HG02798 (cell line): ENCODE data around the gene NTNG2.

Experiments used
- ATAC-seq: cut with Tn5 transposase; IDR thresholded peaks from one replicate; pipeline ENCODE4 v1.9.1; 2021; ENCODE audit warnings: mild to moderate bottlenecking; ENCODE audit not compliant: unreplicated experiment, poor library complexity

NTNG2 gene

DNA sequence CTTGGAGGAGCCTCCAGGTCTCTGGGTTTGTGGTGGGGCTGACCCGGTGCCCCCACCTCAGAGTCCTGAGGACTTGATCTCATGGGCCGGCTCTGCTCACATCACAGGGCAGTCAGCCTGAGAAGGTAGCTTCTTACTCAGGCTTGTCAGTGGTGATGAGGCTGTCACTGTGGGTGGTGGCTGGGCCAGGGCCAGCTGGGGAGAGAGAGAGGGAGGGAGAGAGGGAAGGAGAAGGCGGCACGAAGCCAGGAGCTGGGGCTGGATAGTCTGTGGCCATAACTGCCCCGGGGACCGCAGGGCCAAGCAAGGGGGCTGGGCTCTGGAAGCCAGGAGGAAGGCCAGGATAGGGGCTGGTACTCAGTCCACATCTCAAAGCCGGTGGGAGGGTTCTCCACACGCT, 6.5 kb downstream of the NTNG2 start:
- ATAC-seq = no peak

DNA sequence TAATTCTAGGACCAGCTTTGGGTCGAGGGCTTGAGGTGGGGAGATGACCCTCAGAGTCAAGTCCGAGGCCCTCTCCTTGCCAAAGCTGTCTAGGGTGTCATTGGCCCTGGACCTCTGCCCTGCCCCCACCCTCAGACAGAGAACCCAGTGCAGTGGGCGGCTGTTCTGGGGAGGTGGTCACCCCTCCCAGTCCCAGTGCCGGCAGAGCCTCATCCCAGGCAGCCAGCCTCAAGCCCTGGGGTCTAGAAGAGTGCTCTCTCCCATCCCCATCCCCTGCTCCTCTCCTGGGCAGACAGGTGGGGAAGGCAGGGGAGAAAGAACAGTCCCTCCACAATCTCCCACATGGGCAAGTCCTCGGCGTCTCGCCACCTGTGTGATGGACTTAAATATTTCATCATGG, 7.0 kb downstream of the NTNG2 start:
- no peak for ATAC-seq

DNA sequence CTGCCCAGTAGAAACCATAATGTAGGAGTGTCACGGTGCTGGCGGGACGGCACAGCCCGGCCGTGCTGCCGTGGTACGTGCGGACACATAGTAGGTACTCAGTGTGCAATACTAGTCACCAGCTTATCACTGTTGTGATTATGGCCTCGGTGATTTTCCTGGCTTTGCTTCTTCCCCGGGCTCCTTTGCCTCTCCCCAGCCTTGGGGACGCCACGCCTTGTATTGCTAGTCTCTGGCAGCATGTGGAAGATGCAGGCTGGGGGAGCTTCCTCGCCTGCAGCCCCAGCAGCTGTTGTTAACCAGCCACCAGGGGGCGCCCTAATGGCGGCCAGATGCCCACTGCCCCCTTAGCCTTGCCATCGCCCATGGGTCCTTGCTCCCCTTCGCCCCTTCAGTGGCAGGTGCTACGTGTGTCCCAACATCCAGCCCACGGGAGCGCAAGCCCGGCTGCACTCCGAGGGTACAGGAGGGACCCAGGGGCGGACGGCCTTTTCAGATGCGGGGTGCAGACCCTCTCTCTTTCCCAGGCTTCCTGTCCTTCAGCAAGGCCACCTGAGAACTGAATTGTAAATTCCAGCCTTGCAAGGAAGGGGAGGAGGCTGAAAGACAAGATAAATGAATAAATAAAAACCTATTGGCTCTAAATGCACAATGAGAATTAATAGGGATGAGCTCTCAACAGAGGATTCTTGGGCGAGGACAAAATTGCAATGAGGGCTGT, 8.0 kb downstream of the NTNG2 start:
- ATAC-seq = no peak

DNA sequence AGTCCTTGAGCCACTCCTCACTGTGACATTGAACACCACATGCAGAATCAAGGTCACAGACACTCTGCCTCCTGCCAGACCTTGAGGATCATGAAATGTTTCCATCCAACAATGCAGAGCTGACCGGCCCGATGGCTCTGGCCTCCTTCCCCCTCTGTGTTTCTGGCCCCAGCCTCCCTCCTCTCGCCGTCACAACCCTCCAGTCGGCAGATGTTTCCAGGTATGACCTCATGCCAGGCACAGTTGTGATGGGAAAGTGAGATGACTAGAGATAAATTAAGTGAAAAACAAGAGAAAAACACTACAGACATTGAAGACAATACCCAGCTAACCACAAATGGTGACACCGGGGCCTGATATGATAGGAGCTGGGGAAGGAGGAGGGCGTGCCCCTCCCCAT, 9.8 kb downstream of the NTNG2 start:
- ATAC-seq = no peak

DNA sequence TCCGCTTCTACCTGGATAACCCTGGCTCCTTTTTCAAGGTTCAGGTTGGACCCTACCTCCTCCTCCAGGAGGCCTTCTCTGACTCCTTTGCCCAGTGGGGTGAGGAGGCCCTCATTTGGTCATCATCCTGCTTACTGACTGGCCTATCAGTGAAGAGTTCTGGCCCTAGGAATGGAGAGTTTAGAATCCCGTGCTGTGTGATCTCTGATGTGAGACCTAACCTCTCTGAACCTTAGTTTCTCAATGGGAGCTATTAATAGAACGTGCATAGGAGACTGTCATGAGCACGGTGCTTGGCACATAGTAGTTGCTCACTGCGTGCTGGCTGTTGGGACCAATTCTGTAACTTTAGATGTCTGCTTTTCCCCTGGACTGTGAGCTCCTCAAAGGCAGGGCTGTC, 10.3 kb downstream of the NTNG2 start:
- no peak for ATAC-seq

DNA sequence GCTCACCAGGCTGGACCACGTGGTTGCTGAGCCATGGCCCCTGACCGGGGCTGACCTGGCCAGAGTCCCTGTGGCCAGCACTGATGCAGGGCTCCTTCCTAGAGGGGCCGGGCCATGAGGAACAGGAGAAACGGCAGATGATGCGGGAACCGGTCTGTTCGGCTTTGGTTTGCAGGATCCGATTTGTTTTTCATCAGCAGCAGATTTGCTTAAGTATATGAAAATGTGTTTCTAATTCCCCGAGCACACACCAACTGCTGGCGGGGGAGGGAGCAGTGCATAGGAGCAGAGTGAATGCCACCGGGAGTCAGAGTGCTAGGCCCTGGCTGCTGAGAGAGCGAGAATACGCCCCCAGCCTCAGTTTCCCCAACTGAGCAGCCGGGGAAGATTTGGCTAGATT, 13.6 kb downstream of the NTNG2 start:
- no peak for ATAC-seq

DNA sequence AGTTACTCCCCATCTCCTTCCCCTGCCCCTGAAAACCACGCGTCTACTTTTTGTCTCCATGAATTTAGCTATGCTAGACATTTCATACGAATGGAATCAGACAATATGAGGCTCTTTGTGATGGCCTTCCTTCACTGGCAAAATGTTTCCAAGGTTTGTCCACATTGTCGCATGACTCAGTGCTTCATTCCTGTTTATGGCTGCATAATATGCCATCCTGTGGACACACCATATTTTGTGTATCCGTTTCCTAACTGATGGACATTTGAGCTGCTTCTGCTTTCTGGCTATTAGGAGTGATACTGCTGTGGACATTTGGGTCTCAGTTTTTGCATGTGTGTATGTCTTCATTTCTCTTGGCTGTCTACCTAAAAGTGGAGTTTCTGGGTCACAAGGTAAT, 14.5 kb downstream of the NTNG2 start:
- ATAC-seq = no peak

DNA sequence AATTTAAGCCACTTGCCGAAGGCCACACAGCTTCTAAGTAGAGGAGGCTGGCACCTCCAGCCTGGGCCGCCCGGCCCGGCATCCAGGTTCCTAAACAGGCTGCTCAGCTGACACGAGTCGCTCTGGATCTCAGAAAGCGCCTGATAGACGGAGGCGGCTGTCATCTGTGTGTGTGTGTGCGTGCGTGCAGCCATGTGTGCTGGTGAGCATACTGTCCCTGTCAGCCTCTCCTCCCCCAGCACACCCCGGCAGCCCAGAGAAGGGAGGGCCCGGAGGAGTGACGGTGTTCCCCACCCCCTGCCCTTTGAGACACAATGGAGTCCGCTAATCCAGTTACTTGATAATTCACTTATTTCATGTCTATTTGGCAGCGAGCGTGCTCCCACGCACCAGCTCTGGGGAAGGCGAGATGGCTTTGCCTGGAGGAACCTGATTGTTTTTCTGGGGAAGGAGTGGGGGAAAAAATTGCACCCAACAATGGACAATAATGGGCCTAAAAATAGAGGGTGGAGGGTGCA, 20.0 kb downstream of the NTNG2 start:
- no peak for ATAC-seq

DNA sequence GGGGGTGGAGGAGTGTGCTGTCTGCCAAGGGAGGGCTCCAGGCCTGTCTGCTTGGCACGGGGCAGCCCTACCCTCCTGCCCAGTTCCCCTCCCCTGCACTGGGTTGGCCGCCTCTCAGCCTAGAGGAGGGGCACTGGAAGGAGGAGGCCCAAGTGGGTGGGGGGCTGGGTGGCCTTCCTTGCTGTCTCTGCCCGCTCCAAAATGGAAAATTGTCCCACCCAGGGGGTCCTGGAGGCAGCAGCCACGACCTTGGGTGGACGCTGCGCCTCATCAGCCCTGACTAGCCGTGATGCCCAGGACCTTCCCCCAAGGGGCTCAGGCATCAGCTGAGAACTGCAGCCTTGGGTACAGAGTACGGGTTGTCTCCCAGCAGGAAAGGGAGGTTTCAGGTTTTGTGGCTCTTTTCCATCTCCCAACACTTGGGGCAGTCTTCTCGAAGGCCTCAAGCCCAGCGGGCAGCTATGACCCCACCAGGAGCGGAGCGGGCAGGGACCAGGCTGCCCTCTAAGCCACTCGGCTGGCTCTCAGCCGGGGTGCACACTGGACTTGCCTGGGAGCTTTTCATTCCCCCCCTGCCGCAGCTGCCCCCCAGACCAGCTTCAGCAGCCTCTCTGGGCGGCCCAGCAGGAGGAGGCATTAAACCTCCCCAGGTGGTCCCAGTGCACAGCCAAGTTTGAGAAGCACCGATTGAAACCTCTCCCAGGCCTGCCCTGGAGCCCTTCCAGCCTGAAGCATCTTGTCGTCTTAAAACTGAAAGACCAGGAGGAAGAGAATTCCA, 20.6 kb downstream of the NTNG2 start:
- ATAC-seq = no peak

DNA sequence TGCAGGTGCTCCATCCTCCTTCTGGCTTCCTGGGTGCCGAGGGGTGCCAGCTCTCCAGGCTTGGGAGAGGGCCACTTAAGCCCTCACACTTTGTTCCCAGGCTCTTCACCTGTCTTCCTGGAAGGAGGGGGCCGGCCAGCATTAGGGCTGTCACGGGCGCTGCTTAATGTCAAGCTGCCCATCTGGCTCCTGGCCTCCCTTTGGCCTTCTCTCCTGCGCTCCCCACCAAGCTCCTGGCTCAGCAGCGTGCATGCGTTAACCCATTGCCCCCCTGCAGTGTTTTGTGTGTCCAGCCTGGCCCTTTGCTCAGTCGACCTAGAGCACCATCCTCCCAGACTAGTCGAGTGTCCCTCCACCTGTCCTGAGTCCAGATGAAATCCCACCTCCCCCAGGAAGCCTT, 21.3 kb downstream of the NTNG2 start:
- no peak for ATAC-seq

DNA sequence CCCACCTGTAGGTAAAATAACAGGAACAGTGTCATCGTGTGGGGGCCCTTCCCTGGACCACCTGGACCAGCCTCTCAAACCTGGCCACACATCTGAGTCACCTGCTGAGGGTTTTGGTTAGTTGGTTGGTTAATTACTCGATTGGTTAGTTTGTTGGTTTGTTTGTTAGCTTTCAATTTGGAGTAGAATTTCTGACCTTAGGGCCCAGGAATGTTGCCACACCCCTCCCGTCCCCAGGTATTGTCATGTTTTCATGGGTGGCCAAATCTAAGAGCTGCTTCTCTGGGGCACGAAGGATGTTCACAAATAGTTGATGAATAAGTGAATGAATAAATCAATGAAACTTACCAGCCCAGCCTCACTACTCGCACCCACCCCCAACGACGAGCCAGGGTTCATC, 21.9 kb downstream of the NTNG2 start:
- no peak for ATAC-seq

DNA sequence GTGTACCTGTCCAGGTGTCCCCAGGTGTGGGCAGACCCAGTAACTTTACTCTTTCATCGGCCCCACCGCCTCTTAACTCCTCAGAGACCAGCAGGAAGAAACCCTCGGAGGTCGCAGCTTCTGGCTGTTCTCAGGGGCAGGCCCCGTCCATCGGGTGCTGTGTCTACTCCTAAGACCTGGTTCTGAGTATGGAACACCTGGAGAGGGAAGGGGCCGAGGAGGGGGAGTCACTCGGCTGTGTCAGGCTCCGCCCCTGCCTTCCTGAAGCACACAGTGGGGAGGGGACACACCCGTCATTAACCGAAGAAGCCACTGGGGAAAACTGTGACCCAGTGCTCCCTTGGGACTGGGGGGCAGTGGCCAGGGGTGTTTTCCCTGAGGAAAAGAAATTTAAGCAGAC, 22.3 kb downstream of the NTNG2 start:
- ATAC-seq = no peak

DNA sequence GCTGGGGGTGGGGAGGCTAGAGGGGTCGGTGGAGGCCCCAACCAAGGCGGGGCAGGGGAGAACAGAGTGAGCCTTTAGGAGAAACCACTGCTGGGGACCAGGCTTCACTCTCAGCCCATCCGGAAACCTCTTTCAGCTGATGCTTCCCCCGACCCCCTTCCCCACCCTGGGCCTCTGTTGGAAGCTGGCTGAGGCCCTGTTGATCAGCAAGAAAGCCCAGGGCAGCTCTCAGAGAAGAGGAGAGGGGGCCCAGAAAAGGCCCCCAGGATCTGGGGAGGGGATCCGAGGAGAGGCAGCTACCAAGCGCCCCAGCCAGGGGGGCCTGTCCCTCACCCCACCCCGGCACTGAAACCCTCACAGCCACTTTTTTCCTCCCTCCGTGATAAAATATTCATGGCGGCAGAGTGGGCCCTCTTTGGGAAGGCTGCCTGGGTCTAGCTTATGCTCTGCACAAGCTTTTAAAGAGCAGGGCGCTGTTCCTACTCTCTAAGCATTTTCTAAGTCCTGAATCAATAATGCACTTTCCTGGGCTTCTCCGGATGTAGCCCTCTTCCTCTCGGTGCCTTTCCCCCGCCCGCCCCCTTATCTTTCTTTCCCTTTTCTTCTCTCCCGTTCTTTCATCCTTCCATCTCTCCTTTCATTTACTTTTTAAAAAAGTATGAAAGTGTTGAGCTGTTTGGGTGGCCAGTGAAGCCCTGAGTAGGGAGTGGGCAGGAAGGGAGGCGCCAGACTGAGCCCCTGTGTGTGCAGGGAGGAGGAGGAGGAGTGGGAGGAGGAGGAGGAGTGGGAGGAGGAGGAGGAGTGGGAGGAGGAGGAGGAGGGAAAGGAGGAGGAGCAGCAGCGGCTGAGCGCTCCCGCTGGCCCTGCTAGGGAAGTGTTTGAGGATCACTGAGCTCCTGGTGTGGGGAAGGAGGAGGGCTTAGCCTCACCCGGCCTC, 23.5 kb downstream of the NTNG2 start:
- ATAC-seq = no peak

DNA sequence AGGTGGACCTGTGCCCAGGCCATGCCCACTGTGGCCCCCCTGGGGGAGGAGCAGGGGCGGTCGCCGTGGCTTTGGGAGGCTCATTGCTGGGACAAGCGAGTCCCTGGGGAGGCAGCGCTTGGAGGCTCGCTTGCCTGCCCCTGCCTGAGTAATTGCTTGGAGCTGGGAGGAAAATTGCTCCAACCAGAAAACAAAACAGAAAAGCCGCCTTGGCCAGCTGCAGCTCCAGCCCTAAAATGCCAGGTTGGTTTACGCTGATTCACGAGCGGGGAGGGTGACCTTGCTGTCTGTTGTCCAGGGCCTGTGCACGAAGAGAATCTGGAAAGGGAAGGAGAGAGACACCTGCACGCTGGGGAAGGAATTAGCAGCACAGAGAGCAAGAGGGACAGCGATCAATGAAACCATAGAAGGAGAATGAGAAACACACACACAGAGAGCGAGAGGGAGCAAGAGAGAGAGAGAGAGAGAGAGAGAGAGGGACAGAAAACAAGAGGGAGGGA, 25.3 kb downstream of the NTNG2 start:
- ATAC-seq = no peak

DNA sequence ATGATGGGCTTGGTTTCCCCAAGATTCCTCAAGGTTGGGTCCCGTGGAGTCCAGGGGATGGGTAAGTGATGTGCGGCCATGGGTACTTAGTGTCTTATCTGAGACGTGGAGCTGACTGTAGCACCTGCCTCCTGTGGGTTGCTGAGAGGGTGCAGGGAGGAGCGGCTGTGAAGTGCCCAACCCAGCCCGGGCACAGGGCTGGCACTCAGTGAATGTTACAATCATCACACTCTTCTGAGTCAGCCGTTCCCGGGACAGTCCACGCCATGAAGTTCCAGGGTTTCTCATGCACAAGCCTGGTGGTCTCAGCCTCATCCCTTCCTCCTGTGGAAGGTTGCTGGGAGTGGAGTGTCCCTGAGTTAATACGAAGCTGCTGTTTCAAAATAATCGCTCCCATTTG, 29.1 kb downstream of the NTNG2 start:
- no peak for ATAC-seq

DNA sequence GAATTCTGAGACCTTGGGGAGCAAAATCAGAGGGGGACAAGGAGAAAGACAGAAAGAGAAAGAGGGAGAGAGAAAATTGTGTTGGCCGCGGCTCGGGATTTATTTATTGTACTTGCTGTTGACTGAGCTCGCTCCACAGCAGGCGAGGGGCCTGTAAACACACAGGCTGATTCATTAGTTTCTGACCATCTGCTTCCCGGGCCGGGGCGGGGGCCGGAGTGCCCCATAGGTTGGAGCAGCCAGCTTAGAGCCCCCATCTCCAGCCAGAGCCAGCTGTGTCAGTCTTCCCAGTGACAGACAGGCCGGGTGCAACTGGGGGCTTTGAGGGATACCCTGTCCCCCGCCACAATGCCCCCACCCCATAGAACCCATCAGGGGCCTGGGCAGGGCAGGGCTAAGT, 30.9 kb downstream of the NTNG2 start:
- ATAC-seq = no peak

DNA sequence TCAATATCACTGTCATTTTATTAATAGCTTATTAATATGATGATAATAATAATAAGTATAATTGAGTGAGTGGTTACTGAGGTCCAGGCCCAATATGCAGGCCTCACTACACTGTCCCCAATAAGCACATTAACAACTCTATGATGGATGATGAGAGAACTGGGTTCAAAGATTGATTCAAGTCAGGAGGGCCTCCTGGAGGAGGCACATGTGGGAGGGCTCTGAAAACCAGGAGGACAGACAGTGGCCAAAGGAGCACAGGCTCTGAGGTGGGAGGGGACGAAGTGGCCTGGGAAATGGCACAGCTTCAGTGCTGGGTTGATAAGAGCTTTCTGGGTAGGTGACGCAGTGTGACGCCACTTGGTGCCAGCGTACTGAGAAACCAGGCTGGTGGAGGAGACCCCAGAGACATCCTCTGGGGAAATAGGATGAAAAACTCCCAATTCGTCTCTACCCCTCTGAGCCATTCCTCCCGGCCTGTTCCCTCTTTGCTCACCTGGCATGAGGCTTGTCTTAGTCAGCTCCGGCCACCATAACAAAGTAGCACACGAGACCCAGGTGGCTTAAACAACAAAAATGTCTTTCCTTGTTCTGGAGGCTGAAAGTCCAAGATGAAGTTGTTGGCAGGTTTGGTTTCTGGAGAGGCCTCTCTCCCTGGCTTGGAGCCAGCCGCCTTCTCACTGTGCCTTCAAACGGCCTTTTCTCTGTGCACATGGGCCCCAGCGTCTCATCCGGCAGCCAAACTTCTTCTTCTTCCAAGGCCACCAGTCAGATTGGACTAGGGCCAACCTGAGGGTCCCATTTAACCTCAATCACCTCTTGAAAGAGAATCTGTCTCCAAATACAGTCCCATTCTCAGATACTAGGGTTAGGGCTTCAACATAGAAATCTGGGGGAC, 31.6 kb downstream of the NTNG2 start:
- no peak for ATAC-seq

DNA sequence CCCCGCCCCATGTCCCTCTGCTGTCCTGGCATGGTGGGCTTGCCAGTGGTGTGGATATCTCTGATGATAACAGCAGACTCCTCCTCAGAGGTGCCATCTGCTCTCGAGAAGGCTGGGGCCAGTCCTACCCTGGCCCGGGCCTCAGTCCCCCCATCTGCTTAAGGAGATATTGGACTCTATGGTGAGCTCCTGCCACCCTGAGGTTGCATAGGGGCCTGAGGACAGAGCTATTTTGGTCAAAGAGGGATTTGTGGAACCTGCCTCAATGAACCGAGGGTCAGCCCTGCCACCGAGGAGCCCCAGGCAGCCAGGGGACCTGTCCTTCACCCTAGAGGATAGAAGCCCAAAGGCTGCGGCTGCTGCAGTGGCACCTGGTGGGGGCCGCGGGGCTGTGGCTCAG, 32.6 kb downstream of the NTNG2 start:
- no peak for ATAC-seq

DNA sequence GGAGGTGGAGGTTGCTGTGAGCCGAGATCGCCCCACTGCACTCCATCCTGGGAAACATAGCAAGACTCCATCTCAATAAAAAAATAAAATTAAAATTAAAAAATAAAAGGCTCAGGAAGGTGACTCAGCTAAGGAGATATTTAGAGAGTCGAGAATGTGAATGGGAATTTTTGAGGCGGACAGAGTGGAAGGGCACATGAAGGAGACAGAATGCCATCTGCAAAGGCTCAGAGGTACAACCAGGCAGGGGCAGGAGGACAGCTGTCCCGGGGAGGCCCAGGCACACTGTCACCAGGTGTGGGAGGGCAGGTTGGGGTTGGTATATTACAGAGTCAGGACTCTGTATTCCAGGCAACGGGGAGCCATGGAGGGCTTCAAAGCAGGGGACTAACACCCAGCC, 35.5 kb downstream of the NTNG2 start:
- ATAC-seq = no peak
